CD4-positive, CD25-positive, alpha-beta regulatory T cell (primary cell): ENCODE results near the gene COG5. TPM values are rescaled to one million over a fixed set of nuclear protein-coding genes. Genes with fewer than 3 reads are reported as not detected.

ENCODE experiments used
- ATAC-seq, 2 donors: fragments of 150-1000 bp; cut with Tn5 transposase; one replicate each; pipeline ENCODE4 v1.10.0; 2021; ENCODE audit warnings: low read depth in 2 of 2, moderate number of reproducible peaks in 2 of 2, moderate library complexity in 1 of 2
- DNase-seq, 3 donors: peaks; one replicate each; pipeline versions ENCODE4 v3.0.0 to v3.0.0-alpha.2; 2012 to 2022; ENCODE audit warnings: mixed read lengths in 1 of 3
- H3K27ac ChIP-seq: one replicate; pipeline ENCODE4 v1.7.0; 2013; ENCODE audit warnings: mild to moderate bottlenecking, low read length; ENCODE audit not compliant: insufficient read depth, poor library complexity, severe bottlenecking
- H3K27me3 ChIP-seq: one replicate; pipeline ENCODE4 v1.7.0; 2013; ENCODE audit warnings: low read length; ENCODE audit not compliant: control insufficient read depth, insufficient read depth
- H3K36me3 ChIP-seq: one replicate; pipeline ENCODE4 v1.7.0; 2013; ENCODE audit warnings: mild to moderate bottlenecking, low read length, moderate library complexity; ENCODE audit not compliant: control insufficient read depth, insufficient read depth
- H3K4me1 ChIP-seq: 2 replicates; pipeline ENCODE4 v1.7.0; 2013; ENCODE audit warnings: mild to moderate bottlenecking, low read length; ENCODE audit not compliant: insufficient read depth, control insufficient read depth, poor library complexity, severe bottlenecking
- H3K4me3 ChIP-seq: one replicate; pipeline ENCODE4 v1.7.0; 2013; ENCODE audit warnings: low read depth, mild to moderate bottlenecking, low read length, moderate library complexity
- H3K9me3 ChIP-seq, 2 experiments: 1 replicate in 1 of 2; 2 replicates in 1 of 2; pipeline ENCODE4 v1.7.0; 2013; ENCODE audit warnings: low read length in 2 of 2, mild to moderate bottlenecking in 1 of 2, moderate library complexity in 1 of 2; ENCODE audit not compliant: control insufficient read depth in 2 of 2
- H3K27ac Mint-ChIP-seq, 3 donors: one replicate each; pipeline ENCODE4 v1.8.0; 2020 to 2022; ENCODE audit warnings: mild to moderate bottlenecking in 3 of 3, mixed read lengths in 3 of 3, moderate library complexity in 2 of 3
- H3K27me3 Mint-ChIP-seq: one replicate; pipeline ENCODE4 v1.8.0; 2022; ENCODE audit warnings: mild to moderate bottlenecking, mixed read lengths
- H3K36me3 Mint-ChIP-seq: one replicate; pipeline ENCODE4 v1.8.0; 2020; ENCODE audit warnings: mixed read lengths
- H3K4me1 Mint-ChIP-seq, 4 donors: one replicate each; pipeline ENCODE4 v1.8.0; 2020 to 2022; ENCODE audit warnings: mixed read lengths in 4 of 4, mild to moderate bottlenecking in 1 of 4
- H3K4me3 Mint-ChIP-seq, 4 donors: one replicate each; pipeline ENCODE4 v1.8.0; 2020 to 2022; ENCODE audit warnings: mild to moderate bottlenecking in 4 of 4, mixed read lengths in 4 of 4, moderate library complexity in 3 of 4
- H3K9me3 Mint-ChIP-seq, 7 donors: one replicate each; pipeline ENCODE4 v1.8.0; 2020 to 2022; ENCODE audit warnings: mixed read lengths in 7 of 7, mild to moderate bottlenecking in 3 of 7, moderate library complexity in 2 of 7
- polyA plus RNA-seq, 4 donors: library from polyadenylated mRNA; unstranded; fragments of 300-500 nt; fragmentation: Illumina TruSeq; gene quantifications; one replicate each; pipeline ENCODE4 v1.2.3, GENCODE V29; 2021
- total RNA-seq: library from RNA; stranded (reverse); gene quantifications from one replicate; pipeline ENCODE4 v1.2.3, GENCODE V29; 2022

Gene COG5
- total and polyA plus RNA-seq, 5 donors from 2014 or later = 23.2 to 68.2 (median 34.5) TPM

DNA sequence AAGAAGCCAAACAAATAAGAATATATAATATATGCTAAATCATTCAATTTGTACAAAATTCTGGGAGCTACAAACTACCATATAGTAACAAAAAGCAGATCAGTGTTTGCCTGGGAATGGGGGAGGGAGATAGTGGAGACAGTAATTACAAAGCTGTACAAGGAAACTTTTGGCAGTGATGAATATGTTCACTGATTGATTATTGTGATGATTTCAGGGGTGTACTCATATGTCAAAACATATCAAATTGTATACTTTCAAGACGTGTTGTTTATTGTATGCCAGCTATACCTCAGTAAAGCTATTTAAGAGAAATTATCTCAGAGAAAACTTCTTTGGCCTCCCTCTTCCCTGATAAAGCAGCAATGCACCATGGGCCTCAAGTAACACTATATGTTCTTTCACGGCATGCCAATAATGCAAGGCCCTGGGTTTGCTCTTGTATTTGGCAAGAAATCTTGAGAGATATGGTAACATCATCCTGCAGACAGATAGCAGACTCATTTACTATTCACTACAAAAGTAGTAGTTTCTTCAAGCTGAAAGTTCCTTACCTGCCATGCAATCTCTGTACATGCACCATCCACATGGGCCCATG, 261.4 kb downstream of the COG5 start:
- H3K27ac Mint-ChIP-seq = no peak overlapping the region
- Histone ChIP-seq H3K27me3 (no peaks in the 10 kb centered on the region), H3K27ac (no peak overlapping the region), H3K4me1 (no peaks in the 10 kb centered on the region), H3K9me3 (no peaks in the 10 kb centered on the region), H3K4me3 (no peak overlapping the region), H3K36me3 (peaks cover 9% of the 10 kb centered on the region)
- no peak overlapping the region for H3K4me3 Mint-ChIP-seq
- no peaks in the 10 kb centered on the region for H3K27me3 Mint-ChIP-seq
- H3K9me3 Mint-ChIP-seq = no peaks in the 10 kb centered on the region
- peaks cover 6% of the 10 kb centered on the region for H3K36me3 Mint-ChIP-seq
- no peak for DNase-seq
- ATAC-seq = no peak
- H3K4me1 Mint-ChIP-seq = peaks cover 4 to 19% (median 8%) of the 10 kb centered on the region in 4 donors

- no peak for ATAC-seq
- Mint-ChIP-seq H3K36me3 (peaks cover 47% of the 10 kb centered on the region), H3K27ac (no peak overlapping the region)
These were observed 269.5 kb downstream of the COG5 start for GRCh38 chr7:107294182-107294581.

GRCh38 chr7:107292591-107292990, 271.1 kb downstream of the COG5 start:
- Mint-ChIP-seq H3K4me3 (no peak overlapping the region), H3K36me3 (peaks cover 51% of the 10 kb centered on the region)

More at GRCh38 chr7:107294182-107294581, 269.5 kb downstream of the COG5 start:
- no peaks in the 10 kb centered on the region for H3K27me3 Mint-ChIP-seq
- Histone ChIP-seq H3K36me3 (peaks cover 39% of the 10 kb centered on the region), H3K27me3 (no peaks in the 10 kb centered on the region), H3K4me3 (no peak overlapping the region), H3K9me3 (no peaks in the 10 kb centered on the region), H3K27ac (no peak overlapping the region), H3K4me1 (no peaks in the 10 kb centered on the region)
- DNase-seq = no peak
- H3K4me1 Mint-ChIP-seq = peaks cover 0 to 6% (median 2%) of the 10 kb centered on the region in 4 donors
- H3K4me3 Mint-ChIP-seq = no peak overlapping the region
- peaks cover 0 to 1% (median 0%) of the 10 kb centered on the region in 7 donors for H3K9me3 Mint-ChIP-seq

DNA sequence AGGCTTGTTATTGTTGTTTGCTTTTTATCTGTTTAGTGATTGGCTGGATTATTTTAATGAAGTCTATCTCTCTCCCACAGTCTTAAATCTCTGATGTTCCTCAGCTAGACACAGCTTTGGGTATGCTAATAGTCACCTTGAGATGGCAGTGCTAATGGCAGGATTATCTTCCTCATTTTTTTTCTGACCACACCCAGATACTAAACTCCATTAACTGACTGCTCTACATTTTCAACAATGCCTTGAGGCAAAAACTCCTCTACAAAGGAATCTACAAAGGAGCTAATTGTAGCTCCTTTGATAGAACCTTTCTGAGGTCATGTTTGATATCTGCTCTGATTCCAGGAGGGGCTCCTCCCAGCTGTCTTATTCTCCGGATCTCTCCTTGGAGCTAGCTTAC, 272.3 kb downstream of the COG5 start:
- Histone ChIP-seq H3K27ac (no peak overlapping the region), H3K4me1 (no peaks in the 10 kb centered on the region), H3K4me3 (no peak overlapping the region), H3K36me3 (peaks cover 33% of the 10 kb centered on the region), H3K27me3 (no peaks in the 10 kb centered on the region), H3K9me3 (no peaks in the 10 kb centered on the region)
- Mint-ChIP-seq H3K4me3 (no peak overlapping the region), H3K36me3 (peaks cover 51% of the 10 kb centered on the region), H3K27ac (no peak overlapping the region), H3K4me1 (peaks cover 0 to 6% (median 2%) of the 10 kb centered on the region in 4 donors), H3K27me3 (no peaks in the 10 kb centered on the region), H3K9me3 (peaks cover 0 to 1% (median 0%) of the 10 kb centered on the region in 7 donors)
- no peak for ATAC-seq
- DNase-seq = no peak

More at GRCh38 chr7:107292591-107292990, 271.1 kb downstream of the COG5 start:
- DNase-seq = no peak
- no peaks in the 10 kb centered on the region for H3K4me1 ChIP-seq
- Mint-ChIP-seq H3K9me3 (peaks cover 0 to 1% (median 0%) of the 10 kb centered on the region in 7 donors), H3K4me1 (peaks cover 0 to 6% (median 2%) of the 10 kb centered on the region in 4 donors), H3K27ac (no peak overlapping the region), H3K27me3 (no peaks in the 10 kb centered on the region)
- H3K4me3 ChIP-seq = no peak overlapping the region
- peaks cover 35% of the 10 kb centered on the region for H3K36me3 ChIP-seq
- H3K27ac ChIP-seq = no peak overlapping the region
- ATAC-seq = no peak
- no peaks in the 10 kb centered on the region for H3K9me3 ChIP-seq
- no peaks in the 10 kb centered on the region for H3K27me3 ChIP-seq

GRCh38 chr7:107286751-107287621, 276.7 kb downstream of the COG5 start:
- H3K9me3 Mint-ChIP-seq = no peaks in the 10 kb centered on the region
- H3K27ac Mint-ChIP-seq = no peak overlapping the region
- DNase-seq (no peak), ATAC-seq (no peak)
- Histone ChIP-seq H3K27ac (no peak overlapping the region), H3K4me1 (no peaks in the 10 kb centered on the region), H3K9me3 (no peaks in the 10 kb centered on the region), H3K4me3 (no peak overlapping the region), H3K27me3 (no peaks in the 10 kb centered on the region), H3K36me3 (peaks cover 31% of the 10 kb centered on the region)
- H3K4me3 Mint-ChIP-seq = no peak overlapping the region
- peaks cover 38% of the 10 kb centered on the region for H3K36me3 Mint-ChIP-seq
- peaks cover 0 to 12% (median 3%) of the 10 kb centered on the region in 4 donors for H3K4me1 Mint-ChIP-seq
- H3K27me3 Mint-ChIP-seq = no peaks in the 10 kb centered on the region

GRCh38 chr7:107284911-107285479, 278.7 kb downstream of the COG5 start:
- no peak for DNase-seq
- no peak overlapping the region for H3K27ac Mint-ChIP-seq
- peaks cover 26% of the 10 kb centered on the region for H3K36me3 ChIP-seq
- no peaks in the 10 kb centered on the region for H3K9me3 Mint-ChIP-seq
- H3K27ac ChIP-seq = no peak overlapping the region
- H3K4me3 Mint-ChIP-seq = no peak overlapping the region
- H3K4me1 ChIP-seq = no peaks in the 10 kb centered on the region
- H3K27me3 ChIP-seq = no peaks in the 10 kb centered on the region
- peaks cover 0 to 18% (median 3%) of the 10 kb centered on the region in 4 donors for H3K4me1 Mint-ChIP-seq
- no peaks in the 10 kb centered on the region for H3K9me3 ChIP-seq
- H3K27me3 Mint-ChIP-seq = no peaks in the 10 kb centered on the region
- H3K4me3 ChIP-seq = no peak overlapping the region
- H3K36me3 Mint-ChIP-seq = peaks cover 26% of the 10 kb centered on the region
- no peak for ATAC-seq

- peaks cover 38% of the 10 kb centered on the region for H3K36me3 Mint-ChIP-seq
- Histone ChIP-seq H3K27ac (no peak overlapping the region), H3K4me3 (no peak overlapping the region), H3K9me3 (no peaks in the 10 kb centered on the region), H3K27me3 (no peaks in the 10 kb centered on the region), H3K4me1 (no peaks in the 10 kb centered on the region), H3K36me3 (peaks cover 11% of the 10 kb centered on the region)
- H3K4me3 Mint-ChIP-seq = no peak overlapping the region
- no peak for DNase-seq
- no peak overlapping the region for H3K27ac Mint-ChIP-seq
- H3K27me3 Mint-ChIP-seq = no peaks in the 10 kb centered on the region
- ATAC-seq = no peak
- H3K9me3 Mint-ChIP-seq = peaks cover 0 to 1% (median 0%) of the 10 kb centered on the region in 7 donors
- H3K4me1 Mint-ChIP-seq = peaks cover 0 to 18% (median under 1%) of the 10 kb centered on the region in 4 donors
These were observed 286.4 kb downstream of the COG5 start for GRCh38 chr7:107277331-107277730.
